Measurements from ENCODE around the gene RBL1.

DNA sequence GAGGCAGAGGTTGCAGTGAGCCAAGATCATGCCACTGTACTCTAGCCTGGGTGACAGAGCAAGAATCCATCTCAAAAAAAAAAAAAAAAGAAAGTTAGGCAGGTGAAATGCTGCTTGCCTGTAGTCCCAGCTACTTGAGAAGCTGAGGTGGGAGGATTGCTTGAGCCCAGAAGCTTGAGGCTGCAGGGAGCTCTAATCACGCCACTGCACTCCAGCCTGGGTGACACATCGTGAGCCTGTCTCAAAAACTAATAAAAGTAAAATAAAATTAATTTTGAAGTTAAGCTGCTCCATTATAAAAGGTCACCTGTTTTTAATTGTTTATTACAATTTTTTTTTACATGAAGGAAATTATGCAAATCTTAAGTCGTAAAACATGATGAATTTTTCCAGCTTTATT is 121.1 kb downstream of the RBL1 start:
- TF ChIP-seq EZH2 (IDR thresholded peaks at IDR 0.05; ENCODE audit: insufficient read depth, poor library complexity, severe bottlenecking) (no peak), EZH2phosphoT487 (IDR thresholded peaks at IDR 0.05; ENCODE audit: insufficient read depth, low read depth) (no peak)
